Dermis blood vessel endothelial cell (primary cell): ENCODE data around the gene ORC3. TPM values are rescaled to one million over a fixed set of nuclear protein-coding genes. Genes with fewer than 3 reads are reported as not detected.

ENCODE experiments used
- DNase-seq: peaks from one replicate; pipeline ENCODE4 v3.0.0; 2010
- total RNA-seq: library from RNA; depleted of rRNA; stranded (reverse); fragments of >200 nt; gene quantifications from 2 replicates; pipeline ENCODE4 v1.2.3, GENCODE V29; 2014

ORC3 gene
- total RNA-seq, result 12.9 and 19.9 TPM in 2 replicates

- DNase-seq, result peak; percentile 96
These were observed at the start of gene ORC3, which contains the start of gene RARS2 for GRCh38 chr6:87589693-87590416. Gene ORC3, plus strand, starts transcription at chr6:87590135. Its CDS starts 34 bp downstream, at chr6:87590169. Gene RARS2, minus strand, starts transcription at chr6:87589987. Its CDS starts 30 bp downstream, at chr6:87589957.

DNA sequence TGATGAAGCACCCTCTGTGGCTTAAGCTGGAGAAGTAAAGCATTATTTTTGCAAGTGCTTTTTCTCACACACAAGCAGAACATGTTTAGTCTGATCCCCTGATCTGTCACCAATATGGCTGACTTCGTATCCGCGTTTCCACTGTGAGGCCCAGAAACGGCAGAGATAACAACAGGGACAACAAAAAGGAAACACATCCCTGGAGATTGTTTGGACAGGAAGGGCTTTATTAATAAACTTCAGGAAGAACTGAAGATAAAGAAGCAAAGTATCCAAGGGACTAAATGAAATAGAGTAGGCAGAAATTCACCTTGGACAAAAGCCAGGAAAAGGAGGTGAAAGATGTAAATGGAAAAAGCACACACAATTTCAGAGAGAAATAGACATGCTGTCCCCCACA is 49.4 kb upstream of the ORC3 start:
- DNase-seq, result peak; percentile 81

DNA sequence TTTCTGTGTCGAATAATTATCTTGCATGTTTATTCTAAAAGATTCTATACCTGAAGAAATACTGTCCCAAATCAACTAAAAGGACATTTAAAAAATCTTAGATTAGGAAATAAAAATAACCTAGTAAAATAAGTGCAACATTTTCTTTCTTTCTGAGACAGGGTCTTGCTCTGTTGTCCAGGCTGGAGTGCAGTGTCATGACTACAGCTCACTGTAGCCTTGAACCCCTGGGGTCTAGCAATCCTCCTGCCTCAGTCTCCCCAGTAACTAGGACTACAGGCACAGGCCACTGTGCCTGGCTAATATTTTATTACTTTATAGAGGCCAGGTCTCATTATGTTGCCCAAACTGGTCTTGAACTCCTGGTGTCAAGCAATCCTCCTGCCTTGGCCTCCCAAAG is 48.9 kb upstream of the ORC3 start:
- DNase-seq, result no peak

GRCh38 chr6:87541744-87542143 is 48.2 kb upstream of the ORC3 start:
- no peak for DNase-seq

GRCh38 chr6:87543696-87544473 is 46.0 kb upstream of the ORC3 start:
- DNase-seq, result no peak

DNA sequence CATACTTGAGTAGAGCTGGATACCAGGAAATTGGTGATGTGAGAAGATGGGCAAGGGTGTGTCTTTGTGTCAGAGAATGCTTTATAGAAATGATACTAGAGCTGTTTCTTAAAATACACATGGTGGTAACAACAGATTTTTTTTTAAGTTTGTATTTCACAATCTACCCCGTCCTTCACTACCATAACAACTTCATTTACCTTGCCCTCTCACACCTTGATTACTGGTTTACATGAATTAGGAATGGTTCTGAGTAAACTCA is 45.5 kb upstream of the ORC3 start:
- no peak for DNase-seq

DNA sequence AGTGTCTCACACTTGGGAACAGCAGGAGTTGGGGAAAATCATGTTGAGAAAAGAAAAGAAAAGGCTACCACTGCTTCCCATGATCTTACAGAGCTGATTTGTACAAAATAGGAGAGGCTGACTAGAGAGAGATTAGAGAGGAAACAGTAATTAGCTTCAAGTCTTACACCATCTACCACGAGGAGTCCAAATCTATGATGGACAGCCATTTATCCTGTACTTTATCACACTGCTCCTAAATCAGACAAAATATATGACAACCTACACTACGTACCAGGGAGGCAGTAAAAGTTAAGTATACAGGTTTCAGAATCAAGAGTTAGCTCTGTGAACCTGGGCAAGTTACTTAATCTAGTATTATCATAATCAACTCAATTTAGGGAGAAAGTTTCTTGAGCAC is 38.1 kb upstream of the ORC3 start:
- no peak for DNase-seq

GRCh38 chr6:87553159-87553765 is 36.7 kb upstream of the ORC3 start:
- no peak for DNase-seq

DNA sequence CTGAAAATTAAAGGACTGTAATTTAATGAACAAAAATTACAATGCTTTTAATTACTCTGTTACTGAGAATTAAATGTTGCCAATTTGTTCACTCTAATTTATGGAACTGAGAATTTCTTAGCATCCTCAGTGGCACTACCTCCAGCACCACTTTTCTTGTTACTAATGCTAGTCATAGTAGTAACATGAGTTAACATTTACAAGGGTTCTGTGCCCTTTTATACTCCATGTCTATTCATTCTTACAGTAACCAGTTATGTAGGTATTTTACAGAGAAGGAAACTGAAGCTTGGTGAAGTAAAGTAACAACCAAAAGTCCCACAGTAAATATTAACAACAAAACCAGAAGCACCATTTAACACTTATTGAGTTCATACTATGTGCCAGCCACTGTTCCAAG is 34.4 kb upstream of the ORC3 start:
- no peak for DNase-seq

DNA sequence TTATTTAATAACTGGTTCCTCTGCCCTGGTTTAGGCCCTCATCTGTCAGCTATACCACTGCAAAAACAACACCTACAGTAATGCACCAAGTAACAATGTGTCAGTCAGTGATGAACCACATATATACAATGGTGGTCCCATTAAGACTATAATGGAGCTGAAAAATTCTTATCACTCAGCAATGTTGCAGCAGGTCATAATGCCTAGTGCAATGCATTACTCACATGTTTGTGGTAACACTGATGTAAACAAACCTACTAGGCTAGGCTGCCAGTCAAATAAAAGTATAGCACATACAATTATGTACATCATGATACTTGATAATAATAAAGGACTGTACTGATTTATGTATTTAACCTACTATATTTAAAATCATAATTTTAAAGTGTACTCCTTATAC is 31.5 kb upstream of the ORC3 start:
- DNase-seq, result no peak

GRCh38 chr6:87561017-87561416 is 28.9 kb upstream of the ORC3 start:
- DNase-seq, result no peak

DNA sequence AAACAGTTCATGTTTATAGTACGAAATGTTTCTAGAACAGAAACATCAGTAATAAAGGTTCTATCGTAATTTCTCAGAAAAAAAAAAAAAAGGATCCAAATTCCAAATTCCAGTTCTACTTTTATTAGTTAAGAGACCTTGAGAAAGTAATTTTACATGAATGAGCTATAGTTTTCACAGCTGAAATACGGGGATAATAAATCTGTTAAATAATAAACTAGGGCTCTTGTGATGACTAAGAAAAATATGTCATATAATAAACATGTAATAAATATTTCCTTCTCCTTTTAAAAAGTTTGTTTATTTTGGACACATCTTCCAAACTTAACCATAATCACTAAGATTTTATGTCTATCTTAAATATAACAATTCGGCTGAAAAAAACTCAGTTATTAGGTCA is 17.9 kb upstream of the ORC3 start:
- no peak for DNase-seq

DNA sequence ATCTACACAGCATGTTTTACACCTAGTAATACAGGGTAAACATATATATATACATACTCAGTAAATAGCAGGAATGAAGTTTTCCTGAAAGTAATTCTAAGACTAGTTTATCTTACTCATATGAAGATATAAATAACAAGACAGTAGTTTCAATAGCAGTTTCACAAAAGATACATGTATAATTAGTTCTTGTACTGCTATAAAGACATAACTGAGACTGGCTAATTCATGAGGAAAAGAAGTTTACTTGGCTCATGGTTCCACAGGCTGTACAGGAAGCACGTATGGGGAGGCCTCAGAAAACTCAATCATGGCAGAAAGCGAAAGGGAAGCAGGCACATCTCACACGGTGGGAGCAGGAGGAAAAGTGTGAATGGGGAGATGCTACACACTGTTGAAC is 17.1 kb upstream of the ORC3 start:
- DNase-seq, result no peak

DNA sequence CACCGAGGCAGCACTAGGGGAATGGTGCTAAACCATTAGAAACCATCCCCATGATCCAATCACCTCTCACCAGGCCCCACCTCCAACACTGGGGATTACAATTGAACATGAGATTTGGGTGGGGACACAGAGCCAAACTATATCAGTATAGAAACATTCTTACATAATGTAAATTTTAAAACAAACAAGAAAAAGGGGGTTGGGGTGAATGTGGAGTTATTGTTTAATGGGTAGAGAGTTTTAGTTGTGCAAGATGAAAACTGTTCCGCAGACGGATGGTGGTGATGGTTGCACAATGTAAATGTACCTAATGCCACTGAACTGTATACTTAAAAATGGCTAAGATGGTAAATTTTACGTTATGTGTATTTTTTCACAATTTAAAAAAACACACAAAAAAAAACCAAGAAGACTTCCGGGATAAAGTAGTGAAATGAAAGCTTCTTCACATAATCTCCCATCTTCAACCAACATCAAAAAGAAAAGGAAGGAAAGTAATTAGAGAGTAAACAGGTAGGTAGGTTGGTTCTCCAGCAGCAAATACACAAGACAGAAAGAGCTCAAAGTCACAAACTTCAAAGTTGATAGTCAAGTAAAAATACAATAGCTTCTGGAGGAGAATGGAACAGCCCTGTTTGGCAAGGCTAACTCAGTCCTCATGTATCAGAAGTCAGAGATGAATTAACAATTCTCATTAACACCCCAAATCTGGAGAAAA is 16.5 kb upstream of the ORC3 start:
- no peak for DNase-seq

- no peak for DNase-seq
These were observed 15.6 kb upstream of the ORC3 start for GRCh38 chr6:87574237-87574804.

DNA sequence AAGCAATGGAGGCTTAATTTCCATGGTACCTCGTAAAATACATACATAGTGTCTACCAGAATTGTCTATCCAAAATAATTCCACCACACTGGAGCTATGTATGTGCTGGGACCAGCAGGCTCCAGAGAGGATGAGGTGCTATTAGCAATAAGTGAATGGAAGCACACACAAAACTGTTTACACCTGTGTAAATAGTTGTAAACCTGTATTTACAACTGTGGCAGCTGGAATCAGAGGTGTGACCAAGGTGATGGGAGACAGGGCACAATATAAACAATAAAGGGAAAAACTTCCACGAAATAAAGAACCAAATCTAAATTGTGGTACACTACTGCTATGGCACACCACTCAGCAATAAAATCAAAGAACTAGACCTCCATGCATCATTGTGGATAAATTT is 14.5 kb upstream of the ORC3 start:
- DNase-seq, result no peak

DNA sequence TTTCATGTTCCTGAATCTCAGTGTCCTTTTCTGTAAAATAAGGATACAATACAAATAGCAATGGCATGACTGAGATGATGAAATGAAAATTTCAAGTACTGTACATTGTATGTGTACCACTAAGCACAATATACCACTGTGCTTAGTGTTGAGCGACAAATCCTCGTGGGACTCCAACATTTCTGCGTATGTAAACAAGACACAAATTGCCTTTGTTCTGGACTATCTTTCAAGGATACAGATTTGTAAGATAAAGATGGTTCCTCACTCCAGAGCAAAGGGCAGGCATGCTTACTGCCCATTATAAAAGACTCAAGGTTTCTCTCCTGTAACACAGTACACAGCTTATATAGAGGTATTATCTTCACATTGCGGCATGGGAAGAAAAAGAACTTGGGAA is 6.1 kb upstream of the ORC3 start:
- no peak for DNase-seq

DNA sequence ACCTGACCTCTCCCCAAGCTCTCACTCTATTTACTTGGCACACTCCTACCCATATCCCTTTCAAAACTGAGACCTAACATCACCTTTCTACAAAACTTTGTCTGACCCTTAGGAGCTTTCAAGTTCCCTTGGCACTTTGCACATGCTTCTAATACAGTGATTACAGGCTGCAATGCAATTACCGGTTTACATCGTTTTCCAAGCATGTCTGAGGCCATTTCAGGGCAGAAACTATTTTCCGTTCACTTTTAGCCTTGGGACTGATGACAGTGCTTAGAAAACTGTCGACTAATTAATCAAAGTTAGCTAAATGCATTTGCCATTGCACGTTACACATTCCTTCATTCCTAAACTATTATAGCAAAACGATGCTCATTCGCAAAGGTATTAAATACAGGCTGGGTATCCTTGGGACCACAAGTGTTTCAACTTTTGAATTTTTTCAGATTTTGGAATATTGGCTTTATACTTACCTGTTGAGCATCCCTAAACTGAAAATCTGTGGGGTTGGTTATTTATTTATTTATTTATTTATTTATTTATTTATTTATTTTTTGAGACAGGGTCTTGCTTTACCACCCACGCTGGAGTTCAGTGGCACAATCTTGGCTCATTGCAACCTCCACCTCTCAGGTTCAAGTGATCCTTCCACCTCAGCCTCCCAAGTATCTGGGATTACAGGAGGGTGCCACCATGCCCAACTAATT is 3.4 kb upstream of the ORC3 start:
- no peak for DNase-seq

GRCh38 chr6:87588756-87589407 is 1.1 kb upstream of the ORC3 start:
- DNase-seq, result peak; percentile 15

DNA sequence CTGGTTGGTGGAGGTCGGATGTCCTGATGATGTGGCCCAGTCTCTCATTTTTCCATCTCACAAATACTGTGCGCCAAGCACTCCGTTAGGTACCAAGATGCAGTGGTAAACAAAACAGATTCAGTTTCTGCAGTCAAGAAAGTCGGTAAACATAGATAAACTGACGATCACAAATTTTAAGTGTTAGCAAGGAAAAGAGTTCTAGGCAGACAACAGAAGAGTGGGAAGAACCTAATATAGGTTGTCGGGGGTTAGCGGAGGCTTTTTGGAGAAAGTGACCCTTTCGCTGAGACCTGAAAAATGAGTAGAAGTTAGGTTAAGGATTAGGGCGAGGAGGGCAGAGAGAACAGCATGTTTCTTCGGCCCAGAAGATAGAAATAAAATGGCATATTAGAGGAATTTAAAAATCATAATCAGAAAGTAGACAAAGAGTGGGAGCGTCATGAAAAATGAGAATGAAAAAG is 514 bp downstream of the ORC3 start:
- no peak for DNase-seq

GRCh38 chr6:87590990-87591389 is 1.1 kb downstream of the ORC3 start:
- no peak for DNase-seq

- no peak for DNase-seq
These were observed 10.6 kb downstream of the ORC3 start for GRCh38 chr6:87600576-87600975.
